ENCODE measurements around the gene OSBP.

GRCh38 chr11:59534676-59535075, 80.9 kb downstream of the OSBP start:
- TF ChIP-seq CTCF (IDR thresholded peaks at IDR 0.05) (no peak), POLR2A (IDR thresholded peaks at IDR 0.05) (no peak), POLR2AphosphoS5 (IDR thresholded peaks at IDR 0.05) (no peak)

Data from gastroesophageal sphincter (tissue), 3 donors.